HepG2 (cell line): ENCODE results near the gene CPLX3. TPM values are rescaled to one million over a fixed set of nuclear protein-coding genes. Genes with fewer than 3 reads are reported as not detected.

Experiments used
- ATAC-seq: fragments of 200-7000 bp; cut with Tn5 transposase; 3 replicates; pipeline ENCODE4 v1.9.1; 2020; ENCODE audit warnings: mild to moderate bottlenecking, moderate library complexity
- BruUV-seq: library from RNA; stranded (reverse); fragments of 400-500 nt; replicated peaks from 2 replicates; lab custom pipeline; 2021; lab: Mats Ljungman, UMichigan
- CTCF ChIA-PET: fragments of 300-600 bp; formaldehyde crosslinking; extraction: SDS; loops from one replicate; lab custom pipeline; 2021; ENCODE audit warnings: low total read pairs, inconsistent platforms, low intra/inter-chr PET ratio; lab: Yijun Ruan, JAX
- POLR2A ChIA-PET: fragments of 350-600 bp; sonication (Branson Sonifier 250); formaldehyde crosslinking; loops from one replicate; lab custom pipeline; 2020; ENCODE audit warnings: antibody characterized with exemption, inconsistent platforms; lab: Yijun Ruan, JAX
- DNase-seq: peaks from one replicate; pipeline ENCODE4 v3.0.0-alpha.2; 2015; ENCODE audit warnings: low spot score
- FAIRE-seq: peaks from 3 replicates; lab custom pipeline; 2011; peaks lifted over from hg19 to GRCh38; lab: Jason Lieb, UNC
- H2AFZ ChIP-seq: one replicate; pipeline ENCODE4 v1.6.1; 2011; ENCODE audit warnings: low read length, inconsistent platforms
- H3K27ac ChIP-seq: fragments of 300-600 bp; 3 replicates; pipeline ENCODE4 v1.8.0; 2011; ENCODE audit warnings: mixed run types, mild to moderate bottlenecking, mixed read lengths, low read length, inconsistent platforms; ENCODE audit not compliant: insufficient read depth; ENCODE audit errors: extremely low read length
- H3K27me3 ChIP-seq, 2 experiments: fragments of 200-600 bp in 1 of 2; 2 replicates in 1 of 2; 3 replicates in 1 of 2; pipeline versions ENCODE4 v1.6.0 to v1.8.0; 2011; ENCODE audit warnings: low read length in 2 of 2, mild to moderate bottlenecking in 2 of 2, moderate library complexity in 2 of 2, inconsistent platforms in 1 of 2; ENCODE audit not compliant: insufficient read depth in 2 of 2, control insufficient read depth in 1 of 2
- H3K36me3 ChIP-seq, 2 experiments: fragments of 200-600 bp in 1 of 2; replicated peaks in 1 of 2; 2 replicates in 1 of 2; 3 replicates in 1 of 2; pipeline versions ENCODE4 v1.5.1 to v1.8.0; 2011; ENCODE audit warnings: low read length in 2 of 2, inconsistent platforms in 1 of 2; ENCODE audit not compliant: insufficient read depth in 2 of 2, control insufficient read depth in 1 of 2
- H3K4me1 ChIP-seq: 2 replicates; pipeline ENCODE4 v1.5.1; 2012; ENCODE audit warnings: low read length, inconsistent platforms; ENCODE audit not compliant: insufficient read depth
- H3K4me2 ChIP-seq: 2 replicates; pipeline ENCODE4 v1.6.0; 2011; ENCODE audit warnings: low read depth, low read length, inconsistent platforms
- H3K4me3 ChIP-seq, 3 experiments: fragments of 200-600 bp in 1 of 3; sonication (generic), shearing (Covaris generic) in 1 of 3; replicated peaks in 1 of 3; 2 replicates each; pipeline ENCODE4 v1.5.1; 2011 to 2016; ENCODE audit warnings: low read length in 3 of 3, inconsistent platforms in 2 of 3, low read depth in 2 of 3, mild to moderate bottlenecking in 2 of 3, control low read depth in 1 of 3, mixed read lengths in 1 of 3; ENCODE audit not compliant: insufficient read depth in 1 of 3
- H3K79me2 ChIP-seq: one replicate; pipeline ENCODE4 v1.6.1; 2011; ENCODE audit warnings: low read length, inconsistent platforms; ENCODE audit not compliant: insufficient read depth
- H3K9ac ChIP-seq: 2 replicates; pipeline ENCODE4 v1.6.0; 2011; ENCODE audit warnings: mild to moderate bottlenecking, low read depth, low read length, inconsistent platforms; ENCODE audit not compliant: insufficient read depth
- H3K9me3 ChIP-seq: 2 replicates; pipeline ENCODE4 v1.5.1; 2012; ENCODE audit warnings: mild to moderate bottlenecking, low read length
- H4K20me1 ChIP-seq: 2 replicates; pipeline ENCODE4 v1.6.0; 2011; ENCODE audit warnings: inconsistent platforms, mild to moderate bottlenecking, low read length, moderate library complexity; ENCODE audit not compliant: insufficient read depth
- AGO1 ChIP-seq: fragments of 200-400 bp; formaldehyde crosslinking; IDR thresholded peaks from 2 replicates; pipeline ENCODE4 v1.6.1; 2017; ENCODE audit warnings: mild to moderate bottlenecking, low read depth, low read length, moderate library complexity; ENCODE audit not compliant: poor library complexity, severe bottlenecking
- PRPF4 ChIP-seq: fragments of 200-400 bp; formaldehyde crosslinking; IDR thresholded peaks from 2 replicates; pipeline ENCODE4 v1.6.1; 2016; ENCODE audit warnings: low read length, low read depth; ENCODE audit not compliant: poor library complexity, severe bottlenecking
- TEAD2 ChIP-seq: sonication (generic); formaldehyde crosslinking; IDR thresholded peaks from 2 replicates; pipeline ENCODE4 v1.9.0; 2021; ENCODE audit warnings: missing genetic modification reagents
- ZFX ChIP-seq: sonication (generic); formaldehyde crosslinking; IDR thresholded peaks from 2 replicates; pipeline ENCODE4 v1.4.0; 2020; ENCODE audit warnings: mild to moderate bottlenecking, low read depth, missing genetic modification reagents, moderate library complexity
- ZKSCAN1 ChIP-seq: fragments of 150-350 bp; IDR thresholded peaks from 2 replicates; pipeline ENCODE4 v1.6.1; 2014; ENCODE audit warnings: low read length
- ZNF451 ChIP-seq: sonication (generic); formaldehyde crosslinking; IDR thresholded peaks from 2 replicates; pipeline ENCODE4 v1.5.0; 2020; ENCODE audit warnings: mild to moderate bottlenecking, missing genetic modification reagents
- WGBS: methylation state at CpG from one replicate; pipeline ENCODE4 v1.1.6; 2017; ENCODE audit warnings: low lambda C conversion rate; 5-methylcytosine and 5-hydroxymethylcytosine counted together
- in situ Hi-C: cut with HindIII; loops from 2 replicates; pipeline ENCODE4 v1.10.0; 2017; ENCODE audit warnings: low pct_unique_long_range_greater_than_20kb; ENCODE audit not compliant: extremely low pct_ligation_motif_present
- intact Hi-C: fragments of 100-400 bp; cut with micrococcal nuclease; formaldehyde crosslinking; loops from one replicate; pipeline ENCODE4 v1.10.0; 2022; ENCODE audit not compliant: unreplicated experiment
- polyA plus RNA-seq, 8 experiments: library from polyadenylated mRNA; depleted of rRNA in 3 of 8; stranded (reverse) in 7 of 8; unstranded in 1 of 8; fragments of >200 nt; fragmentation: Illumina TruSeq in 4 of 8; extraction: Trizol in 4 of 8; gene quantifications; 2 replicates each; pipeline versions ENCODE4 v1.2.1 to v1.2.3, GENCODE V29; 2011 to 2016; ENCODE audit warnings: low read depth in 4 of 8, missing spikeins in 1 of 8, mixed read lengths in 1 of 8; ENCODE audit not compliant: insufficient read depth in 1 of 8
- total RNA-seq, 5 experiments: library from RNA; depleted of rRNA; stranded (reverse); fragments of >200 nt; fragmentation: Illumina TruSeq; extraction: Trizol; gene quantifications; 2 replicates each; pipeline ENCODE4 v1.2.3, GENCODE V29; 2016; ENCODE audit warnings: low read depth in 1 of 5
- TF ChIP-seq, protein P1 (sequence below): sonication (generic); formaldehyde crosslinking; IDR thresholded peaks from 2 replicates; pipeline ENCODE4 v1.5.1; 2020; ENCODE audit warnings: missing genetic modification reagents, mild to moderate bottlenecking, borderline replicate concordance
- TF ChIP-seq, protein P2 (sequence below): IDR thresholded peaks from 2 replicates; pipeline ENCODE4 v1.6.1; 2016; ENCODE audit warnings: missing compliant biosample characterization, missing genetic modification reagents, borderline replicate concordance

CPLX3 gene
- total and polyA plus RNA-seq, 2 of the 13 experiments (the other 11 are each of a cell fraction or from before 2014, with no cell fraction given) = not detected

DNA sequence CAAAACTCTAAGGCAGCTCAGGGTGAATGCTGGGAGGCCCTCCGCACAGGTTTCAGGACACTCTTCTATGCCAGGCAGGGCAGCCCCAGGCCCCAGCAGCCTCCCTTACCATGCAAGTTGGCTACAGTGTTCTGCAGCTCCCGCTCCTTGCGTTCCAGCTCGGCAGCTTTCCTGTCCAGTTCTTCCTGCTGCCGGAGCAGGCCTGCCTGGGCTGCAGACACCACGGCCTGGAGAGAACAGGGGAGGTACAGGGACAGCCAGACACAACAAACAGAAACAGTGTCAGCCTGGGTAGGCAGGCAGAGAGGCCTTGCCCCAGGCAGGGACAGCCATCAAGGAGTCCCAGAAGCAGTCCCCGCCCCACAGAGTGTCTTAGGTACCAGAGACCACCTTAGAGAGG is 25.5 kb downstream of the CPLX3 start:
- DNase-seq (no peak), ATAC-seq (no peak), FAIRE-seq (no peak)
- Histone ChIP-seq H3K4me1 (peaks cover 15% of the 10 kb centered on the region), H3K36me3 (peaks cover 26 to 70% of the 10 kb centered on the region in 2 experiments; a peak in 4 of 5 replicates), H3K79me2 (peaks cover 6% of the 10 kb centered on the region), H3K4me2 (no peak overlapping the region), H2AFZ (no peak overlapping the region), H3K4me3 (no peak overlapping the region), H3K27ac (no peak overlapping the region), H3K9me3 (no peaks in the 10 kb centered on the region), H3K27me3 (no peaks in the 10 kb centered on the region), H3K9ac (no peak overlapping the region), H4K20me1 (no peaks in the 10 kb centered on the region)
- BruUV-seq = no TSS peak
- WGBS = 93% methylated on average over 6 of the region's 7 CpGs
- TF ChIP-seq, protein P1, sequence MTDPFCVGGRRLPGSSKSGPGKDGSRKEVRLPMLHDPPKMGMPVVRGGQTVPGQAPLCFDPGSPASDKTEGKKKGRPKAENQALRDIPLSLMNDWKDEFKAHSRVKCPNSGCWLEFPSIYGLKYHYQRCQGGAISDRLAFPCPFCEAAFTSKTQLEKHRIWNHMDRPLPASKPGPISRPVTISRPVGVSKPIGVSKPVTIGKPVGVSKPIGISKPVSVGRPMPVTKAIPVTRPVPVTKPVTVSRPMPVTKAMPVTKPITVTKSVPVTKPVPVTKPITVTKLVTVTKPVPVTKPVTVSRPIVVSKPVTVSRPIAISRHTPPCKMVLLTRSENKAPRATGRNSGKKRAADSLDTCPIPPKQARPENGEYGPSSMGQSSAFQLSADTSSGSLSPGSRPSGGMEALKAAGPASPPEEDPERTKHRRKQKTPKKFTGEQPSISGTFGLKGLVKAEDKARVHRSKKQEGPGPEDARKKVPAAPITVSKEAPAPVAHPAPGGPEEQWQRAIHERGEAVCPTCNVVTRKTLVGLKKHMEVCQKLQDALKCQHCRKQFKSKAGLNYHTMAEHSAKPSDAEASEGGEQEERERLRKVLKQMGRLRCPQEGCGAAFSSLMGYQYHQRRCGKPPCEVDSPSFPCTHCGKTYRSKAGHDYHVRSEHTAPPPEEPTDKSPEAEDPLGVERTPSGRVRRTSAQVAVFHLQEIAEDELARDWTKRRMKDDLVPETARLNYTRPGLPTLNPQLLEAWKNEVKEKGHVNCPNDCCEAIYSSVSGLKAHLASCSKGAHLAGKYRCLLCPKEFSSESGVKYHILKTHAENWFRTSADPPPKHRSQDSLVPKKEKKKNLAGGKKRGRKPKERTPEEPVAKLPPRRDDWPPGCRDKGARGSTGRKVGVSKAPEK (CRISPR knock-in tag) = no peak
- TF ChIP-seq TEAD2 (CRISPR knock-in tag) (no peak), PRPF4 (no peak), ZKSCAN1 (no peak), ZNF451 (no peak), AGO1 (no peak), ZFX (CRISPR knock-in tag) (no peak)
- TF ChIP-seq, protein P2, sequence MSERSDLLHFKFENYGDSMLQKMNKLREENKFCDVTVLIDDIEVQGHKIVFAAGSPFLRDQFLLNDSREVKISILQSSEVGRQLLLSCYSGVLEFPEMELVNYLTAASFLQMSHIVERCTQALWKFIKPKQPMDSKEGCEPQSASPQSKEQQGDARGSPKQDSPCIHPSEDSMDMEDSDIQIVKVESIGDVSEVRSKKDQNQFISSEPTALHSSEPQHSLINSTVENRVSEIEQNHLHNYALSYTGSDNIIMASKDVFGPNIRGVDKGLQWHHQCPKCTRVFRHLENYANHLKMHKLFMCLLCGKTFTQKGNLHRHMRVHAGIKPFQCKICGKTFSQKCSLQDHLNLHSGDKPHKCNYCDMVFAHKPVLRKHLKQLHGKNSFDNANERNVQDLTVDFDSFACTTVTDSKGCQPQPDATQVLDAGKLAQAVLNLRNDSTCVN (CRISPR knock-in tag) = no peak
- in situ Hi-C loops = no loop called here
- ChIA-PET POLR2A (no interaction called here), CTCF (no interaction called here)
- intact Hi-C loops = no loop called here
